Kidney (tissue), 14 donors: ENCODE results near the gene ZNF35. TPM values are rescaled to one million over a fixed set of nuclear protein-coding genes. Genes with fewer than 3 reads are reported as not detected.
"Not testable (repeated sequence)": the region's sequence is repeated elsewhere in the genome, so short reads cannot be mapped to it uniquely, and the experiment has no call there.

Experiments used
- DNase-seq, 5 donors: peaks; one replicate each; pipeline ENCODE4 v3.0.0-alpha.2; 2013 to 2020
- FAIRE-seq: peaks from 2 replicates; lab custom pipeline; 2012; peaks lifted over from hg19 to GRCh38; lab: Jason Lieb, UNC
- H3K27ac ChIP-seq, 2 donors: one replicate each; pipeline ENCODE4 v1.7.0; 2013; ENCODE audit warnings: low read depth in 2 of 2, low read length in 2 of 2, inconsistent platforms in 1 of 2
- H3K27me3 ChIP-seq: one replicate; pipeline ENCODE4 v1.7.1; 2013; ENCODE audit warnings: low read length, inconsistent platforms; ENCODE audit not compliant: control insufficient read depth, insufficient read depth
- H3K36me3 ChIP-seq, 3 donors: one replicate each; pipeline versions ENCODE4 v1.7.0 to v1.7.1; 2013; ENCODE audit warnings: low read length in 3 of 3, control low read depth in 1 of 3, inconsistent platforms in 1 of 3; ENCODE audit not compliant: insufficient read depth in 3 of 3, control insufficient read depth in 2 of 3
- H3K4me1 ChIP-seq, 3 donors: one replicate each; pipeline versions ENCODE4 v1.7.0 to v1.7.1; 2013; ENCODE audit warnings: low read length in 3 of 3, inconsistent platforms in 1 of 3, low read depth in 1 of 3; ENCODE audit not compliant: control insufficient read depth in 2 of 3, insufficient read depth in 2 of 3
- H3K4me3 ChIP-seq, 3 donors: one replicate each; pipeline versions ENCODE4 v1.7.0 to v1.8.1; 2013; ENCODE audit warnings: low read length in 3 of 3, control low read depth in 1 of 3, inconsistent platforms in 1 of 3
- H3K9ac ChIP-seq, 3 donors: one replicate each; pipeline versions ENCODE4 v1.7.0 to v1.7.1; 2013; ENCODE audit warnings: low read length in 3 of 3, control low read depth in 1 of 3, inconsistent platforms in 1 of 3
- H3K9me3 ChIP-seq, 3 donors: one replicate each; pipeline versions ENCODE4 v1.7.0 to v1.7.1; 2013; ENCODE audit warnings: low read length in 3 of 3, control low read depth in 1 of 3, inconsistent platforms in 1 of 3; ENCODE audit not compliant: control insufficient read depth in 2 of 3, insufficient read depth in 1 of 3
- CTCF ChIP-seq: IDR thresholded peaks from 3 replicates; pipeline ENCODE4 v1.5.1; 2012; ENCODE audit warnings: mild to moderate bottlenecking, moderate library complexity, borderline replicate concordance; ENCODE audit not compliant: insufficient read depth; ENCODE audit errors: extremely low read depth
- intact Hi-C: fragments of 100-400 bp; cut with DNase I; formaldehyde crosslinking; loops from one replicate; pipeline ENCODE4 v1.11.1; 2022
- polyA plus RNA-seq: library from polyadenylated mRNA; stranded (reverse); fragments of 350-450 nt; fragmentation: Illumina TruSeq; extraction: RNeasy Lipid Tissue Mini Kit (QIAGEN cat#74804); gene quantifications from one replicate; pipeline ENCODE4 v1.2.3, GENCODE V29; 2014; ENCODE audit warnings: low read depth, low replicate concordance; ENCODE audit not compliant: insufficient read depth
- total RNA-seq: library from RNA; stranded (reverse); fragmentation: NEBNext Ultra II Directional; extraction: Animal tissue kit (Norgen Biotek cat#: 25700); gene quantifications from one replicate; pipeline ENCODE4 v1.2.1, GENCODE V29; 2021
- donor health status: control.
- donor health status: control.
- donor health status: control.
- donor health status: control.
- donor health status: control.
- donor health status: DM: yes; HTN: yes; CAD: no.
- donor health status: Normal renal cell carcinoma (clear cell type).

The ZNF35 gene
- total and polyA plus RNA-seq, 2 donors from 2014 or later, result 2.6 to 11.6 TPM

- intact Hi-C loops, result no loop called here
- Histone ChIP-seq H3K4me1 (no peaks in the 10 kb centered on the region), H3K4me3 (no peak overlapping the region), H3K9ac (no peak overlapping the region), H3K27ac (no peak overlapping the region), H3K9me3 (peaks cover 0 to 3% (median 0%) of the 10 kb centered on the region in 3 donors), H3K27me3 (no peaks in the 10 kb centered on the region), H3K36me3 (peaks cover 0 to 5% (median 2%) of the 10 kb centered on the region in 3 donors)
- TF ChIP-seq CTCF, result no peak
- DNase-seq (no peak), FAIRE-seq (no peak)
Observed at GRCh38 chr3:44665173-44665572, 16.6 kb downstream of the ZNF35 start.

DNA sequence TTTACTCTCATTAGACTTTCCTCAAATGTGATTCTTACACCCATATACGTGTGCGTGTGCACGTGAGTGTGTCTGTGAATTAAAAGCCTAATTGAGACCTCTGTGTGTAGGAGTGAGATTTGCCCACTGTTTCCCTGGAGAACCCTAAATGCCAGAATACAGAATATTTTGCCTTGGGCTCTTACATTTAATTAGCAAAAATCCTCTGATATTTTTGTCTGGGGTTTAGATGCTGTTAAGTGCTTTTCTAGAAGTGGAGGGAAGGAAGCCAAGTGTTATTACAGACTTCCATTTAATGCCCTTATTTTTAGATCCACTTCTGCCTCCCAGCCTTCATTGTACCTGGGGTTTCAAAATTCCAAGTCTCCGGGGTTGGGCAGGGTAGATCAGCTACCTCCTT, 17.8 kb downstream of the ZNF35 start:
- no peak overlapping the region for H3K27ac ChIP-seq
- no peak for FAIRE-seq
- no peaks in the 10 kb centered on the region for H3K4me1 ChIP-seq
- H3K4me3 ChIP-seq, result no peak overlapping the region
- no peak overlapping the region for H3K9ac ChIP-seq
- TF ChIP-seq CTCF, result no peak
- intact Hi-C loops, result no loop called here
- H3K9me3 ChIP-seq, result peaks cover 0 to under 1% (median 0%) of the 10 kb centered on the region in 3 donors
- H3K27me3 ChIP-seq, result no peaks in the 10 kb centered on the region
- DNase-seq, result no peak
- H3K36me3 ChIP-seq, result no peaks in the 10 kb centered on the region

DNA sequence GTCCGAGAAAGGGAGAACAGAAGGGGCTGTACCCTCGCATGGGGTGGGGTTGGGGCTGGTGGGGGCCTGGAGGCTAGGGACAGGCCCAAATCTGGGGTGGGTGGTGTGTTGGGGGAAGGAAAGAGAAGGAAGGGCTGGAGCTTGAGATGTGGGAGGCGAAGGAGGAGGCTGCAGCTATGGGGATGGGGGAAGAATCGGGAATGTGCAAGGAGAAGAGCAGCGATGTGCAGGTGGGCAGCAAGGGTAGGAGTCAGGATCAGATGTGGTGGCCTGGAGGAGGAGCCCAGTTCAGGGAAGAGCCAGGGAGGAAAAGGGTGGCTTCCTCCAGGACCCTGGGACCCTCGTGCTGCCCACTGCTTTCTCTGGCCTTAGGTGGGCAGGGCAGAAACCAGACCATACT, 21.2 kb downstream of the ZNF35 start:
- no peak for FAIRE-seq
- Histone ChIP-seq H3K4me1 (no peaks in the 10 kb centered on the region), H3K9me3 (no peaks in the 10 kb centered on the region), H3K27me3 (no peaks in the 10 kb centered on the region), H3K4me3 (no peak overlapping the region), H3K9ac (no peak overlapping the region), H3K36me3 (no peaks in the 10 kb centered on the region), H3K27ac (no peak overlapping the region)
- no peak for DNase-seq
- no peak for TF ChIP-seq CTCF
- intact Hi-C loops, result no loop called here

GRCh38 chr3:44673466-44673865, 24.9 kb downstream of the ZNF35 start:
- H3K36me3 ChIP-seq, H3K27me3 ChIP-seq, DNase-seq, H3K4me1 ChIP-seq, H3K27ac ChIP-seq, H3K4me3 ChIP-seq, FAIRE-seq, H3K9me3 ChIP-seq, intact Hi-C loops, H3K9ac ChIP-seq: not testable (repeated sequence)
